H1 (cell line): ENCODE data around the gene SPRN. TPM values are rescaled to one million over a fixed set of nuclear protein-coding genes. Genes with fewer than 3 reads are reported as not detected.

Source experiments
- CTCF ChIA-PET: fragments of 300-600 bp; sonication (Branson Sonifier 250); formaldehyde crosslinking; loops from one replicate; lab custom pipeline; 2021; ENCODE audit not compliant: partially characterized antibody; lab: Charles Lee
- POLR2A ChIA-PET: fragments of 300-600 bp; sonication (Branson Sonifier 250); formaldehyde crosslinking; loops from one replicate; lab custom pipeline; 2021; ENCODE audit warnings: inconsistent platforms; ENCODE audit not compliant: partially characterized antibody; lab: Charles Lee
- DNase-seq, 2 experiments: peaks; one replicate each; pipeline versions ENCODE4 v3.0.0 to v3.0.0-alpha.2; 2010 to 2022; ENCODE audit warnings: low spot score in 2 of 2, low read depth in 1 of 2, mixed read lengths in 1 of 2
- FAIRE-seq: peaks from 2 replicates; lab custom pipeline; 2011; peaks lifted over from hg19 to GRCh38; lab: Jason Lieb, UNC
- H2AFZ ChIP-seq: 2 replicates; pipeline ENCODE4 v1.8.1; 2012; ENCODE audit warnings: low read length, inconsistent platforms
- H2AK5ac ChIP-seq: 2 replicates; pipeline ENCODE4 v1.6.1; 2013; ENCODE audit warnings: low read depth, low read length
- H2BK120ac ChIP-seq: replicated peaks from 2 replicates; pipeline ENCODE3; 2013; ENCODE audit warnings: low read depth, low read length, inconsistent platforms
- H2BK12ac ChIP-seq: 2 replicates; pipeline ENCODE4 v1.6.1; 2013; ENCODE audit warnings: low read depth, low read length
- H2BK15ac ChIP-seq: 2 replicates; pipeline ENCODE4 v1.6.1; 2013; ENCODE audit warnings: low read length
- H2BK20ac ChIP-seq: 2 replicates; pipeline ENCODE4 v1.6.1; 2013; ENCODE audit warnings: low read length
- H2BK5ac ChIP-seq: 2 replicates; pipeline ENCODE4 v1.6.1; 2013; ENCODE audit warnings: low read depth, low read length
- H3K14ac ChIP-seq: 2 replicates; pipeline ENCODE4 v1.6.1; 2013; ENCODE audit warnings: inconsistent platforms; ENCODE audit not compliant: insufficient read length
- H3K18ac ChIP-seq: 2 replicates; pipeline ENCODE4 v1.6.1; 2013; ENCODE audit warnings: low read length; ENCODE audit errors: extremely low read depth
- H3K23ac ChIP-seq: 2 replicates; pipeline ENCODE4 v1.6.1; 2013; ENCODE audit warnings: inconsistent platforms; ENCODE audit not compliant: insufficient read length
- H3K23me2 ChIP-seq: 2 replicates; pipeline ENCODE4 v1.6.1; 2013; ENCODE audit warnings: low read depth, low read length
- H3K27ac ChIP-seq: 2 replicates; pipeline ENCODE4 v1.6.1; 2011; ENCODE audit warnings: low read depth, low read length, inconsistent platforms
- H3K27me3 ChIP-seq, 4 experiments: replicated peaks in 1 of 4; 1 replicate in 1 of 4; 2 replicates in 3 of 4; pipeline versions ENCODE4 v1.6.1 to v1.8.1; 2011 to 2013; ENCODE audit warnings: low read length in 3 of 4, mild to moderate bottlenecking in 3 of 4, inconsistent platforms in 2 of 4, mixed read lengths in 2 of 4, moderate library complexity in 1 of 4; ENCODE audit not compliant: control insufficient read depth in 3 of 4, insufficient read depth in 3 of 4; ENCODE audit errors: extremely low read depth in 1 of 4
- H3K36me3 ChIP-seq, 4 experiments: 2 replicates each; pipeline versions ENCODE4 v1.6.1 to v1.8.1; 2011 to 2013; ENCODE audit warnings: mild to moderate bottlenecking in 4 of 4, low read length in 3 of 4, moderate library complexity in 2 of 4, control low read depth in 1 of 4, inconsistent platforms in 1 of 4; ENCODE audit not compliant: insufficient read depth in 4 of 4, control insufficient read depth in 2 of 4
- H3K4ac ChIP-seq: replicated peaks from 2 replicates; pipeline ENCODE3; 2013; ENCODE audit warnings: low read length, low read depth, mixed read lengths, inconsistent platforms; ENCODE audit not compliant: insufficient read length
- H3K4me1 ChIP-seq, 4 experiments: replicated peaks in 1 of 4; 1 replicate in 1 of 4; 2 replicates in 3 of 4; pipeline versions ENCODE4 v1.6.1 to v1.8.1; 2011 to 2013; ENCODE audit warnings: low read length in 3 of 4, inconsistent platforms in 2 of 4, mixed read lengths in 1 of 4; ENCODE audit not compliant: insufficient read depth in 4 of 4, control insufficient read depth in 3 of 4
- H3K4me2 ChIP-seq, 2 experiments: 2 replicates each; pipeline versions ENCODE4 v1.6.1 to v1.8.1; 2011 to 2013; ENCODE audit warnings: low read depth in 2 of 2, low read length in 2 of 2, control low read depth in 1 of 2, inconsistent platforms in 1 of 2, mild to moderate bottlenecking in 1 of 2; ENCODE audit not compliant: insufficient read depth in 1 of 2
- H3K4me3 ChIP-seq, 4 experiments: fragments of 200-600, 300-600 bp in 1 of 4; sonication (generic), shearing (Covaris generic), sonication (Bioruptor Twin) in 1 of 4; 2 replicates each; pipeline versions ENCODE4 v1.5.1 to v1.8.1; 2011 to 2016; ENCODE audit warnings: low read length in 4 of 4, low read depth in 3 of 4, control low read depth in 2 of 4, inconsistent platforms in 2 of 4, mild to moderate bottlenecking in 2 of 4, mixed read lengths in 1 of 4, moderate library complexity in 1 of 4; ENCODE audit not compliant: insufficient read depth in 2 of 4; ENCODE audit errors: extremely low read depth in 1 of 4
- H3K56ac ChIP-seq: replicated peaks from 2 replicates; pipeline ENCODE3; 2013; ENCODE audit warnings: low read depth, mild to moderate bottlenecking, mixed read lengths, low read length, inconsistent platforms; ENCODE audit not compliant: insufficient read length
- H3K79me1 ChIP-seq: 2 replicates; pipeline ENCODE4 v1.6.1; 2013; ENCODE audit warnings: low read depth, low read length, control low read depth
- H3K79me2 ChIP-seq, 2 experiments: 2 replicates each; pipeline versions ENCODE4 v1.6.1 to v1.8.1; 2012 to 2013; ENCODE audit warnings: low read length in 2 of 2, mild to moderate bottlenecking in 2 of 2, inconsistent platforms in 1 of 2; ENCODE audit not compliant: insufficient read depth in 2 of 2, control insufficient read depth in 1 of 2
- H3K9ac ChIP-seq, 4 experiments: replicated peaks in 1 of 4; 1 replicate in 1 of 4; 2 replicates in 3 of 4; pipeline versions ENCODE4 v1.6.1 to v1.8.1; 2011 to 2013; ENCODE audit warnings: low read depth in 3 of 4, low read length in 3 of 4, control low read depth in 2 of 4, mild to moderate bottlenecking in 2 of 4, moderate library complexity in 2 of 4, inconsistent platforms in 1 of 4; ENCODE audit errors: extremely low read depth in 1 of 4
- H3K9me3 ChIP-seq, 2 experiments: 2 replicates each; pipeline versions ENCODE4 v1.6.1 to v1.8.1; 2012 to 2013; ENCODE audit warnings: mild to moderate bottlenecking in 2 of 2, moderate library complexity in 2 of 2, control low read depth in 1 of 2, inconsistent platforms in 1 of 2, low read depth in 1 of 2, low read length in 1 of 2, mixed read lengths in 1 of 2; ENCODE audit not compliant: insufficient read depth in 2 of 2
- H4K20me1 ChIP-seq, 2 experiments: replicated peaks in 1 of 2; 2 replicates each; pipeline versions ENCODE3 to v1.8.1; 2011 to 2013; ENCODE audit warnings: inconsistent platforms in 2 of 2, low read length in 2 of 2, mild to moderate bottlenecking in 1 of 2; ENCODE audit not compliant: insufficient read depth in 2 of 2, control insufficient read depth in 1 of 2
- H4K5ac ChIP-seq: 2 replicates; pipeline ENCODE4 v1.6.1; 2013; ENCODE audit warnings: low read length, low read depth, mixed read lengths, inconsistent platforms; ENCODE audit not compliant: insufficient read length
- H4K8ac ChIP-seq: 2 replicates; pipeline ENCODE4 v1.8.0; 2013; ENCODE audit warnings: mild to moderate bottlenecking, moderate library complexity, low read length, inconsistent platforms; ENCODE audit not compliant: insufficient read depth; ENCODE audit errors: extremely low read depth
- H4K91ac ChIP-seq: replicated peaks from 2 replicates; pipeline ENCODE3; 2013; ENCODE audit warnings: low read length, mixed read lengths, inconsistent platforms; ENCODE audit not compliant: insufficient read length
- BACH1 ChIP-seq: IDR thresholded peaks from 2 replicates; pipeline ENCODE4 v1.6.1; 2012; ENCODE audit warnings: low read length, improper control_type of control experiment
- BCL11A ChIP-seq, 2 experiments: IDR thresholded peaks; one replicate each; pipeline ENCODE4 v1.6.1; 2011; ENCODE audit warnings: low read depth in 2 of 2, low read length in 2 of 2, mild to moderate bottlenecking in 2 of 2
- CBX8 ChIP-seq: fragments of 300-800, 300-1000 bp; sonication (generic); IDR thresholded peaks from 2 replicates; pipeline ENCODE4 v1.7.1; 2016; ENCODE audit warnings: low read depth, low read length, borderline replicate concordance
- CHD2 ChIP-seq: IDR thresholded peaks from 2 replicates; pipeline ENCODE4 v1.6.1; 2012; ENCODE audit warnings: low read length, improper control_type of control experiment
- EZH2 ChIP-seq: fragments of 200-600 bp; sonication (generic); IDR thresholded peaks from 2 replicates; pipeline ENCODE4 v1.7.1; 2012; ENCODE audit warnings: low read depth, mild to moderate bottlenecking, moderate library complexity, low read length, inconsistent platforms; ENCODE audit not compliant: severe bottlenecking
- JUND ChIP-seq: IDR thresholded peaks from 2 replicates; pipeline ENCODE4 v1.6.1; 2011; ENCODE audit warnings: mild to moderate bottlenecking, improper control_type of control experiment, low read length
- POU5F1 ChIP-seq: IDR thresholded peaks from 2 replicates; pipeline ENCODE4 v1.6.1; 2011; ENCODE audit warnings: low read depth, mild to moderate bottlenecking, low read length, moderate library complexity
- RAD21 ChIP-seq, 2 experiments: IDR thresholded peaks in 1 of 2; conservative IDR thresholded peaks in 1 of 2; 2 replicates each; pipeline ENCODE4 v1.6.1; 2011; ENCODE audit warnings: low read depth in 2 of 2, low read length in 2 of 2, improper control_type of control experiment in 1 of 2, inconsistent platforms in 1 of 2, mild to moderate bottlenecking in 1 of 2, moderate library complexity in 1 of 2
- RBBP5 ChIP-seq: IDR thresholded peaks from 2 replicates; pipeline ENCODE4 v1.7.1; 2012; ENCODE audit warnings: low read depth, mild to moderate bottlenecking, inconsistent platforms, low read length, moderate library complexity, borderline replicate concordance
- RXRA ChIP-seq: IDR thresholded peaks from 2 replicates; pipeline ENCODE4 v1.6.1; 2011; ENCODE audit warnings: low read depth, mild to moderate bottlenecking, low read length, moderate library complexity; ENCODE audit not compliant: insufficient read depth
- SIN3A ChIP-seq, 2 experiments: IDR thresholded peaks in 1 of 2; conservative IDR thresholded peaks in 1 of 2; 2 replicates each; pipeline ENCODE4 v1.6.1; 2011 to 2012; ENCODE audit warnings: low read length in 2 of 2, improper control_type of control experiment in 1 of 2, low read depth in 1 of 2, mild to moderate bottlenecking in 1 of 2
- SP2 ChIP-seq: IDR thresholded peaks from 2 replicates; pipeline ENCODE4 v1.6.1; 2012; ENCODE audit warnings: mild to moderate bottlenecking, low read length, inconsistent platforms
- TAF7 ChIP-seq: optimal IDR thresholded peaks from 2 replicates; pipeline ENCODE3; 2011; ENCODE audit warnings: low read depth, mild to moderate bottlenecking, inconsistent platforms, low read length, moderate library complexity, borderline replicate concordance
- TBP ChIP-seq: IDR thresholded peaks from 2 replicates; pipeline ENCODE4 v1.6.1; 2011; ENCODE audit warnings: low read depth, low read length, improper control_type of control experiment
- WGBS, 2 experiments: shearing (Covaris generic) in 1 of 2; methylation state at CpG; one replicate each; pipeline versions ENCODE4 v1.1.6 to v1.1.7; 2013 to 2015; ENCODE audit warnings: low lambda C conversion rate in 2 of 2, mixed read lengths in 2 of 2, inconsistent platforms in 1 of 2, low coverage in 1 of 2, missing lambda C conversion rate in 1 of 2; ENCODE audit not compliant: insufficient replicate concordance in 2 of 2, insufficient coverage in 1 of 2, insufficient read length in 1 of 2; ENCODE audit errors: extremely low coverage in 1 of 2, missing lambda C conversion rate in 1 of 2; 5-methylcytosine and 5-hydroxymethylcytosine counted together
- polyA plus RNA-seq, 7 experiments: library from polyadenylated mRNA; depleted of rRNA in 3 of 7; stranded (reverse) in 5 of 7; unstranded in 2 of 7; fragments of >200 nt in 5 of 7; fragments of 200-250 nt in 2 of 7; gene quantifications; 1 replicate in 5 of 7; 2 replicates in 1 of 7; 4 replicates in 1 of 7; pipeline versions ENCODE4 v1.2.1 to v1.2.3, GENCODE V29; 2011 to 2013; ENCODE audit warnings: missing spikeins in 2 of 7, mixed read lengths in 2 of 7
- total RNA-seq: library from RNA; stranded (reverse); fragmentation: NEBNext Ultra II Directional; extraction: Animal tissue kit (Norgen Biotek cat#: 25700); gene quantifications from 2 replicates; pipeline ENCODE4 v1.2.1, GENCODE V29; 2021

SPRN gene
- total and polyA plus RNA-seq, 2 of the 8 experiments (the other 6 are each of a cell fraction or from before 2014, with no cell fraction given), result 0.23 to 0.24 TPM

- Histone ChIP-seq H3K36me3 (peaks cover 8 to 64% (median 31%) of the 10 kb centered on the region in 4 experiments; a peak in 7 of 8 replicates), H3K27ac (no peak overlapping the region), H3K18ac (no peak overlapping the region), H3K9me3 (no peaks in the 10 kb centered on the region), H3K27me3 (no peaks in the 10 kb centered on the region), H2BK120ac (no peak overlapping the region), H3K79me2 (peaks cover 0 to 27% of the 10 kb centered on the region in 2 experiments; a peak in 2 of 4 replicates), H2BK5ac (no peak overlapping the region), H3K23me2 (0 out of 2 replicates have a peak, but pooled peaks cover 2% of the 10 kb centered on the region), H3K4me2 (no peak overlapping the region), H2AFZ (no peak overlapping the region), H4K5ac (no peak overlapping the region), H3K79me1 (peaks cover 11% of the 10 kb centered on the region), H2BK20ac (no peak overlapping the region), H2BK15ac (no peak overlapping the region), H2AK5ac (no peak overlapping the region), H3K4me3 (no peak overlapping the region), H3K56ac (no peak overlapping the region), H2BK12ac (no peak overlapping the region), H3K14ac (no peak overlapping the region), H4K20me1 (peaks cover 0 to 14% of the 10 kb centered on the region in 2 experiments), H3K4ac (no peak overlapping the region), H4K91ac (no peak overlapping the region), H3K23ac (no peak overlapping the region), H3K4me1 (no peaks in the 10 kb centered on the region; a peak in 1 of 7 replicates), H3K9ac (no peak overlapping the region), H4K8ac (no peak overlapping the region)
- WGBS, 2 experiments, result 97% methylated on average over 16 of the region's 19 CpGs; no CpG with 5 or more reads in 1 of the 2 experiments
- POLR2A ChIA-PET, result no interaction called here
- no peak for DNase-seq
- no peak for FAIRE-seq
- CTCF ChIA-PET, result no interaction called here
- TF ChIP-seq RBBP5 (no peak), CHD2 (no peak), RXRA (no peak), RAD21 (IDR thresholded peaks at IDR 0.05 in 1 of 2, conservative IDR thresholded peaks at IDR 0.05 in 1 of 2; ENCODE audit: low read depth in 2 of 2, low read length in 2 of 2) (no peak), TAF7 (no peak), SP2 (no peak), SIN3A (conservative IDR thresholded peaks at IDR 0.05 in 1 of 2, IDR thresholded peaks at IDR 0.05 in 1 of 2; ENCODE audit: low read depth in 1 of 2, low read length in 2 of 2) (no peak), CBX8 (no peak), BCL11A (IDR thresholded peaks at IDR 0.05; ENCODE audit: low read depth in 2 of 2, low read length in 2 of 2) (no peak), JUND (no peak), BACH1 (no peak), POU5F1 (no peak), TBP (no peak), EZH2 (no peak)
Observed at GRCh38 chr10:133399123-133399601, 25.3 kb downstream of the SPRN start.
